OCI-LY1 (cell line): Measurements from ENCODE around the gene COX4I1.
"Not testable (repeated sequence)": the region's sequence is repeated elsewhere in the genome, so short reads cannot be mapped to it uniquely, and the experiment has no call there.

Experiments
- EZH2 ChIP-seq: fragments of 200-600 bp; sonication (generic), shearing (Covaris generic); IDR thresholded peaks from 2 replicates; pipeline ENCODE4 v1.8.0; 2017; ENCODE audit warnings: borderline replicate concordance, mixed run types, mild to moderate bottlenecking, antibody characterized with exemption, low read length, moderate library complexity, mixed read lengths
- TF ChIP-seq, protein P1 (sequence below): fragments of 200-600 bp; sonication (generic), shearing (Covaris generic); IDR thresholded peaks from 2 replicates; pipeline ENCODE4 v1.5.1; 2017; ENCODE audit warnings: mild to moderate bottlenecking, antibody characterized with exemption, low read length, moderate library complexity, mixed read lengths

GRCh38 chr16:85807340-85807739, 7.8 kb downstream of the COX4I1 start:
- TF ChIP-seq, protein P1, sequence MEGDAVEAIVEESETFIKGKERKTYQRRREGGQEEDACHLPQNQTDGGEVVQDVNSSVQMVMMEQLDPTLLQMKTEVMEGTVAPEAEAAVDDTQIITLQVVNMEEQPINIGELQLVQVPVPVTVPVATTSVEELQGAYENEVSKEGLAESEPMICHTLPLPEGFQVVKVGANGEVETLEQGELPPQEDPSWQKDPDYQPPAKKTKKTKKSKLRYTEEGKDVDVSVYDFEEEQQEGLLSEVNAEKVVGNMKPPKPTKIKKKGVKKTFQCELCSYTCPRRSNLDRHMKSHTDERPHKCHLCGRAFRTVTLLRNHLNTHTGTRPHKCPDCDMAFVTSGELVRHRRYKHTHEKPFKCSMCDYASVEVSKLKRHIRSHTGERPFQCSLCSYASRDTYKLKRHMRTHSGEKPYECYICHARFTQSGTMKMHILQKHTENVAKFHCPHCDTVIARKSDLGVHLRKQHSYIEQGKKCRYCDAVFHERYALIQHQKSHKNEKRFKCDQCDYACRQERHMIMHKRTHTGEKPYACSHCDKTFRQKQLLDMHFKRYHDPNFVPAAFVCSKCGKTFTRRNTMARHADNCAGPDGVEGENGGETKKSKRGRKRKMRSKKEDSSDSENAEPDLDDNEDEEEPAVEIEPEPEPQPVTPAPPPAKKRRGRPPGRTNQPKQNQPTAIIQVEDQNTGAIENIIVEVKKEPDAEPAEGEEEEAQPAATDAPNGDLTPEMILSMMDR = not testable (repeated sequence)
- TF ChIP-seq EZH2 = not testable (repeated sequence)
